ENCODE measurements around the gene ARHGEF28.

The ARHGEF28 gene

GRCh38 chr5:73792687-73793320 is 166.8 kb downstream of the ARHGEF28 start:
- peak; percentile 54 for DNase-seq

GRCh38 chr5:73793911-73794310 is 167.9 kb downstream of the ARHGEF28 start:
- DNase-seq = no peak

- DNase-seq = no peak
Measured at GRCh38 chr5:73796164-73797131, 170.5 kb downstream of the ARHGEF28 start.

GRCh38 chr5:73797132-73797510 is 171.1 kb downstream of the ARHGEF28 start:
- DNase-seq = no peak

DNA sequence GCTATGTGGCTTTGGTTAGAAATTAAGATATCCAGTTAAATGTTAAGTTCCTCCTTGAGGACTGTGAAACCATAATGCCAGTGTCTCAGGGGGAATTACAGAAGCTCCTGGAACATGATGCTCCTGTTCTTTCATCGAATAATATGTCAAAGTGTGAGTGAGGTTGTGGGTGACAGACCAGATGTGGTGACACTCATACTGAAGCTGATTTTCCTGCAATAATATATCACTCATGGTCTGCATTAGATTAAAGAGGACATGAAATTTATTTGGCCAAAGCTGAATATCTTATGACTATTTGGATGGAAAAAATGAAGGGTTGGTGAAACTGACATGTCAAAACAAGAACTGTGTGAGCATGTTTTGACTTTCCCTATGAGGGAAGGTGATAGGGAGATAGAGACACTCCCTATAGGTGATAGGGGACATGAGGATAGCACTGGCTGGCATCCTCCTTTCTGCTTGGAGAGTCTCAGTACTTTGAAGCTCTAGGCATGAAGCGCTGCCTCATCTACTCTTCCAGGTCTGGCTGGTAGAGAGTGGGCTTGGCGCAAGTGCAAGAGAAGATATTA is 173.5 kb downstream of the ARHGEF28 start:
- DNase-seq = no peak

DNA sequence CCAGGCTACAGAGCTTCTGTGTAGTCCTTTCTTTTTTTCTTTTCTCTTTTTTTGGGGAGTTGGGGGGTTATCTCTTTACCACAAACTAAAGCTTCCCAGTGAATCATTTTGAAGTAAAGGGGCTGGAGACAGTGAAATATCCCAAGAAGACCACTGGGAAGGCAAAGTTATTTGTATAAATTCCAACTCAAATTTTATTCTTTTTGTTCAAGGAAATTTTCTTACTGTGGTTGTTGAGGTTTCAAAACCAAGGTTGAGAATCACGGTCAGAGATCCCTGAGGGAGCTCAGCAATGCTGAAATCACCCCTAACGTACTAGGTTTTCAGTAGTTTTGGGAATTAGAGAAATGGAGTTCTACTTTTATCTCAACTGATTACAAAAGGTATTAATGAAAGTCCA is 175.7 kb downstream of the ARHGEF28 start:
- DNase-seq = no peak

DNA sequence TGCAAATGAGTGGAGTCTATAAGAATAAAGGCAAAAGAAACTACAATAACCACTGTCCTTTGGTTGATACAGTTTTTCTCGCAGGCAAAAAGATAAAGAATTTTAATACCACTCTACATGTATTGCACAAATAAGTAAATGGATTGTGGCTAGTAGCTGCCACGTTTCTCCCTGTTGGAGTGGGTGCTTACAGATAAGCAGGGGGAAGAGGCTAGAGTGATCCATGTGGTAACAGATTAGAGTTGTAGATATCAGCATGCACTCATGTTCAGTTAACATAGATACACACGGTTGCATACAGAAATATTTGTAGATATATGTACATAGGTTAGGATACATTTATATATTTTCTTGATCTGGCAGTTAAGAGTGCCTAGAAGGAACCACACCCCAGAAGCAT is 179.5 kb downstream of the ARHGEF28 start:
- no peak for DNase-seq

DNA sequence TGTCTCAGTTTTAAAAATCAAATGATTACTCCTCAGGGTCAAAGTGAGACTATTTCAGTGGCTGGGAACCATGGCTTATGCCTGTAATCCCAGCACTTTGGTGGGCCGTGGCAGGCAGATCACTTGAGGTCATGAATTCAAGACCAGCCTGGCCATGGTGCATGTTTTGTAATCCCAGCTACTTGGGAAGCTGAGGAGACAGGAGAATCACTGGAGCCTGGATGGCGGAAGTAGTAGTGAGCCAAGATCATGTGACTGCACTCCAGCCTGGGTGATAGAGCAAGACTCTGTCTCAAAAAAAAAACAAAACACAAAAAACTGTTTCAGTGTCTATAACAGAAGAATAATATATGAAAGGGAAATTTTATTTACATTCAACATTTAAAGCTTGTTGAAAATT is 182.9 kb downstream of the ARHGEF28 start:
- no peak for DNase-seq

DNA sequence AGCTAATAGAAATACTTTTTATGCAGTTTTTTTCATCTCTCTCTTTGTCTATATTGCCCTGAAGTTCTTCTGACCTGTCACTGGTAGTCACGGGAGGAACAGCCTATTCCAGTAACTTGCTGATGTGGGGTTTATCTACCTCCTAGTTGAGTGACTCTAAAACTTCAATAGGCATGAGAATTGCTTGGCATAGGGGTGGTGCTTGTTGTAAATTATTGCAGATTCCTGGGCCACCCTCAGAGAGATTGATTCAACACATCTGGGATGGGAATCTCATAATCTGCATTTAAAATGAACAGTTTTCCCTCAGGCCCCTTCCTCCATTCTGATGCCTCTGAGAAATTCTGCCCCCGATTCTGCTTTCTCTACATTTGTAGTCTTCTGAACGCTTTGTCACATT is 184.4 kb downstream of the ARHGEF28 start:
- no peak for DNase-seq

GRCh38 chr5:73812457-73812856 is 186.5 kb downstream of the ARHGEF28 start:
- no peak for DNase-seq

- DNase-seq = no peak
Measured at GRCh38 chr5:73812962-73813588, 187.1 kb downstream of the ARHGEF28 start.

DNA sequence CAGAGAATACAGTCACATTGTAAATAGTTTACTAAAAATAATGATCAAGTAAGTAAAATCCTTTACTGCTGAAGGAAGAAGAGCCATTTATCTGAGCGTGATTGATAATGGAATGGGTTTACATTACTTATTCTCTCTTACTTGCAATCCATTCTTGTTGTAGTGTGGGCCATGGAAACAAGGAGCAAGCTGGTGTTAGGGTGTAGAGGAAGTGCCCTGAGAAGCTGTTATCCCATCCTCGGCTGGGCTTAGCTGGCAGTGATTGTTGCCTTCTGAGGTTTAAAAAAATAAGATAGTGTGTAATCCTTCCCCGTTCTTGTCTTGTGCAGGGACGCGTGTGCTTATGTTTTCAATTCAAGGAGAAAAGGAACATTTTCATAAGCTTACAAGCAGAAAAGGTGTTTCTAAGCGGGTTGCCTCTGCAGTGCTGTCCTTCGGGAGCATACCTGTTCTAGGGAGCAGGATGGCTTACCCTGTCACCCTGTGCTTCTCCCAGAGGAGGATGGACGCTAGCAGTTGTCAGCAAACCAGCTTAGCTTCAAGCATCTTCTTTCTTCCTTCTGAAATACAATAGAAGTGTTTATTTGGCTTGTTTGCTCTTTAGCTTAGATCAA is 188.3 kb downstream of the ARHGEF28 start:
- no peak for DNase-seq

DNA sequence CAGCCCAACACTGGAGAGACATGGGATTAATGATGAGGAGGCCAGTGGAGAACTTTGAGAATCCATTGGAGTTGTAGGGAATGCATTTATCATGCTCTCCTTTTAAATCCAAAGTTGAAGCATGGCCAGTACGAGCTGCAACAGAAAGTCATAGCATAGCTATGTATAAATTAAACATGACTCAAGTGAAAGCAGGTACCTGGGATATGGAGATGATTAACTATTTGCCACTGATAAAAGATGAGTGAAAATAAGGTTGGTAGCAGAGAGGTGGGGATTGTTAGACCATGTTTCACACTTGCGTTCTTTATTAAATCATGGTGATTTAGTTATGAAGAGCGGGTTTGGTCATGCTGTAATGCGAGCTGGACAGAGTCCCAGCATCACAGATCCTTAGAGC is 189.6 kb downstream of the ARHGEF28 start:
- no peak for DNase-seq

- no peak for DNase-seq
Measured at GRCh38 chr5:73816656-73817420, 190.8 kb downstream of the ARHGEF28 start.

DNA sequence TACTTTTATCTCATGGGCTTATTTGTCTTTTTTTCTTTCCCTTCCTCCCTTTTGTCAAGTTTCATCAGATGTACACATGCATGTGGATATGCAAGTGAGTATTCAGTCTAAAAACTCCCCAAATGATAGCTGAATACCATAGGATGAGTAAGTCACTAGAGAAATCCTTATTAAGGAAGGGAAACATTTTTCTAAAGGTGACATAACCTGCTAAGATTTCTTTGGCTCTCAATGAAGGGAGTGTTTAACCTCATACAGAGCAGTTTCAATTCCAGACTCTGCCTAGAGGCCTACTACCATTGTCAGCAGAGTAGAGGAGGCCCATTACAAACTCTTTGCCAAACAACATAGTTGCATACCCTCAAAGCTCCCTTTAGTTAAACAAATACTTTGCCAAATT is 192.4 kb downstream of the ARHGEF28 start:
- DNase-seq = no peak

- DNase-seq = no peak
Measured at GRCh38 chr5:73820326-73820725, 194.3 kb downstream of the ARHGEF28 start.

DNA sequence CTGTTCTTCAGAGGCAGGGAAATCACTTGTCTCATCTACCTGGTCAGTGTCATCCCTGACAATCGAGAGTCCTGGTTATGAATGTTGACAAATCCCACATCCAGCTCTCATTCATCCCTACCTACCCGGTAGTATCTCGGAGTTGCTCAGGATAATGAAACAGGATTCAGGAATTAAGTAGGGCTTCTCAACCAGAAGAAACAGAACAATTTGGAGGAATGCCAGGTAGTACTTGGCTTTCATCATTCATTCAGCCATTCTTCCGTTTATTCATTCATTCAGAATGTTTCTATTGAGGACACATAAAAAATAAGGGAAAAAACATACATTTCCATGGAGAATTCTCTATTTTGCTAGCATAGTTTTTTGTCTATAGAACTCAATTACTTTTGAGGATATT is 195.0 kb downstream of the ARHGEF28 start:
- no peak for DNase-seq

GRCh38 chr5:73822278-73822988 is 196.4 kb downstream of the ARHGEF28 start:
- no peak for DNase-seq

DNA sequence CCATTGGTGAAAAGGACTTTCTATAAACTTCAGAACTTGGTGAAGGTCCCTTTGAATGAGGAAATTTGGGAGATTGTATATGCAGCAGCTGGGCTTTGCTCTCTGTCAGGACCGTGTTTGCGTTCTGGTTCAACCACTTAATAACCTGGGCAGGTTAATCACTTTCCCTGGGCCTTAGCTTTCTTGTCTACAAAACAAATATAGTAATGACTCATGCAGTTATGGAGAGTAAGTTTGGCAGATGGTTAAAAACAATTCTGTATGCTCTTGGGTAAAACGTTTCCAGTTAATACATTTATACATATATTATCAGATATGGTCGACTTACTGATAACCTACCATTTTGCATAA is 197.0 kb downstream of the ARHGEF28 start:
- no peak for DNase-seq

- DNase-seq = no peak
Measured at GRCh38 chr5:73823508-73823925, 197.5 kb downstream of the ARHGEF28 start.

- no peak for DNase-seq
Measured at GRCh38 chr5:73825199-73825598, 199.2 kb downstream of the ARHGEF28 start.

GRCh38 chr5:73825736-73826135 is 199.7 kb downstream of the ARHGEF28 start:
- DNase-seq = no peak
